ENCODE results near the gene AGPAT4. TPM values are rescaled to one million over a fixed set of nuclear protein-coding genes. Genes with fewer than 3 reads are reported as not detected.

Gene AGPAT4
- total and polyA plus RNA-seq, 2 experiments from 2014 or later = 10.6 to 11.8 TPM

DNA sequence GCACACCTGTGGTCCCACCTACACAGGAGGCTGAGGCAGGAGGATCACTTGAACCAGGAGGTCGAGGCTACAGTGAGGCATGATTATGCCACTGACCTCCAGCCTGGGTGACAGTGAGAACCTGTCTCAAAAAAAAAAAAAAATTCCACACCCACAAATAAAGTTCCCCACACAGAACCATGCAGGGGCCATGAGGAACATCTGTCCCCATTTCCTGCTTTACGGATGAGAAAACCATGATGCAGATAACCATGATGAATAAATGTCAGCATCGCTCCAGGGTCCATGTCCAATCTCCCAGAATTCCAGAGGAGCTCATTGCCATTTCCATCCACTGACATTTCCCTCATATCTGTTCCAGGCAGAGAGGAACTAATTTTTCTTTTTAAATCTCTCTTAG, 16.9 kb upstream of the AGPAT4 start:
- 83% methylated on average over 3 of the region's 3 CpGs for WGBS (ENCODE audit: low lambda C conversion rate, missing lambda C conversion rate)
- TF ChIP-seq EZH2phosphoT487 (IDR thresholded peaks at IDR 0.05; ENCODE audit: low read depth, severe bottlenecking, unreplicated experiment) (no peak), EZH2 (IDR thresholded peaks at IDR 0.05; ENCODE audit: borderline replicate concordance) (no peak)
- TF ChIP-seq, protein P1, sequence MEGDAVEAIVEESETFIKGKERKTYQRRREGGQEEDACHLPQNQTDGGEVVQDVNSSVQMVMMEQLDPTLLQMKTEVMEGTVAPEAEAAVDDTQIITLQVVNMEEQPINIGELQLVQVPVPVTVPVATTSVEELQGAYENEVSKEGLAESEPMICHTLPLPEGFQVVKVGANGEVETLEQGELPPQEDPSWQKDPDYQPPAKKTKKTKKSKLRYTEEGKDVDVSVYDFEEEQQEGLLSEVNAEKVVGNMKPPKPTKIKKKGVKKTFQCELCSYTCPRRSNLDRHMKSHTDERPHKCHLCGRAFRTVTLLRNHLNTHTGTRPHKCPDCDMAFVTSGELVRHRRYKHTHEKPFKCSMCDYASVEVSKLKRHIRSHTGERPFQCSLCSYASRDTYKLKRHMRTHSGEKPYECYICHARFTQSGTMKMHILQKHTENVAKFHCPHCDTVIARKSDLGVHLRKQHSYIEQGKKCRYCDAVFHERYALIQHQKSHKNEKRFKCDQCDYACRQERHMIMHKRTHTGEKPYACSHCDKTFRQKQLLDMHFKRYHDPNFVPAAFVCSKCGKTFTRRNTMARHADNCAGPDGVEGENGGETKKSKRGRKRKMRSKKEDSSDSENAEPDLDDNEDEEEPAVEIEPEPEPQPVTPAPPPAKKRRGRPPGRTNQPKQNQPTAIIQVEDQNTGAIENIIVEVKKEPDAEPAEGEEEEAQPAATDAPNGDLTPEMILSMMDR (IDR thresholded peaks at IDR 0.05; ENCODE audit: poor library complexity) = no peak

DNA sequence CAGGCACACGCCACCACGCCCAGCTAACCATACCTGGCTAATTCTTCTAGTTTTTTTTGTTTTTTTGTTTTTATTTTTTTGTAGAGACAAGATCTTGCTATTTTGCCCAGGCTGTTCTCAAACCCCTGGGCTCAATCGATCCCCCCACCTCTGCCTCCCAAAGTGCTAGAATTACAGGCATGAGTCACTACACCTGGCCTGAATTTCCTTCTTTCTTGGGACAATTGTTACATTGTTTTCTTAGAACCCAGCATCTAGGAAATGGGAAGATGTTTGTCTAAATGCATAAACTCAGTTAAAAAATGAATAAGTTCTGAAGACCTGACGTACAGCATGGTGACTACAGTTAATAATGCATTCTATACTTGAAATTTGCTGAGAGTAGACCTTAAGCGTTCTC, 10.8 kb upstream of the AGPAT4 start:
- TF ChIP-seq, protein P1 (IDR thresholded peaks at IDR 0.05; ENCODE audit: poor library complexity) = no peak
- TF ChIP-seq EZH2phosphoT487 (IDR thresholded peaks at IDR 0.05; ENCODE audit: low read depth, severe bottlenecking, unreplicated experiment) (no peak), EZH2 (IDR thresholded peaks at IDR 0.05; ENCODE audit: borderline replicate concordance) (no peak)

More for the DNA sequence above, 16.9 kb upstream of the AGPAT4 start:
- Histone ChIP-seq H2AFZ (no peak overlapping the region), H3K27me3 (no peaks in the 10 kb centered on the region), H4K20me1 (ENCODE audit: insufficient read depth, poor library complexity, severe bottlenecking) (no peaks in the 10 kb centered on the region), H3K79me2 (no peaks in the 10 kb centered on the region), H3K27ac (no peak overlapping the region), H3K4me3 (no peak overlapping the region), H3K9me2 (replicated peaks; ENCODE audit: insufficient read depth) (no peaks in the 10 kb centered on the region), H3K4me2 (no peak overlapping the region), H3K9me3 (ENCODE audit: low read depth) (no peaks in the 10 kb centered on the region), H3K36me3 (replicated peaks; ENCODE audit: insufficient read depth, low read depth) (no peaks in the 10 kb centered on the region), H3K4me1 (ENCODE audit: insufficient read depth) (no peaks in the 10 kb centered on the region)
- DNase-seq (ENCODE audit: low spot score) = no peak

DNA sequence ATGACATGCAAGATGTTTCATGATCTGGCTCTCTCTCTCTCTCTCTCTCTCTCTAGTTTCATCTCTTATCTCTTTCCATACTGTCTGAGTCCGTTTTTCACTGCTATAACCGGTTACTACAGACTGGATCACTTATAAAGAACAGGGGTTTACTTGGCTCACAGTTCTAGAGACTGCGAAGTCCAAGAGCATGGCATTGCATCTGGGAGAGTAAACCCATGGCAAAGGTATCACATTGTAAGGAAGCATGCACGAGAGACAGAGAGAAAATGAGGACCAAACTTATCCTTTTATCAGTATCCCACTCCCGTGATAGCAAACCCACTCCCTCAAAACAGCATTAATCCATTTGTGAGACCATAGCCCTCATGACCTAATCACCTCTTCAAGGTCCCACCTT, 7.2 kb upstream of the AGPAT4 start:
- Histone ChIP-seq H2AFZ (no peak overlapping the region), H3K9me3 (ENCODE audit: low read depth) (no peaks in the 10 kb centered on the region), H3K4me3 (no peak overlapping the region), H3K9me2 (replicated peaks; ENCODE audit: insufficient read depth) (no peaks in the 10 kb centered on the region), H3K36me3 (replicated peaks; ENCODE audit: insufficient read depth, low read depth) (no peaks in the 10 kb centered on the region), H3K79me2 (no peaks in the 10 kb centered on the region), H3K27me3 (no peaks in the 10 kb centered on the region), H4K20me1 (ENCODE audit: insufficient read depth, poor library complexity, severe bottlenecking) (no peaks in the 10 kb centered on the region), H3K27ac (no peak overlapping the region), H3K4me2 (no peak overlapping the region), H3K4me1 (ENCODE audit: insufficient read depth) (no peaks in the 10 kb centered on the region)
- TF ChIP-seq EZH2phosphoT487 (IDR thresholded peaks at IDR 0.05; ENCODE audit: low read depth, severe bottlenecking, unreplicated experiment) = no peak
- TF ChIP-seq, protein P1 (IDR thresholded peaks at IDR 0.05; ENCODE audit: poor library complexity) = no peak
- TF ChIP-seq EZH2 (IDR thresholded peaks at IDR 0.05; ENCODE audit: borderline replicate concordance) = no peak
- 76% methylated on average over 5 of the region's 5 CpGs for WGBS (ENCODE audit: low lambda C conversion rate, missing lambda C conversion rate)
- no peak for DNase-seq (ENCODE audit: low spot score)

More for the DNA sequence above, 10.8 kb upstream of the AGPAT4 start:
- Histone ChIP-seq H3K4me3 (no peak overlapping the region), H3K4me1 (ENCODE audit: insufficient read depth) (no peaks in the 10 kb centered on the region), H2AFZ (no peak overlapping the region), H3K4me2 (no peak overlapping the region), H3K27me3 (no peaks in the 10 kb centered on the region), H3K36me3 (replicated peaks; ENCODE audit: insufficient read depth, low read depth) (no peaks in the 10 kb centered on the region), H3K79me2 (no peaks in the 10 kb centered on the region), H3K27ac (no peak overlapping the region), H3K9me3 (ENCODE audit: low read depth) (no peaks in the 10 kb centered on the region), H3K9me2 (replicated peaks; ENCODE audit: insufficient read depth) (no peaks in the 10 kb centered on the region), H4K20me1 (ENCODE audit: insufficient read depth, poor library complexity, severe bottlenecking) (no peaks in the 10 kb centered on the region)
- WGBS (ENCODE audit: low lambda C conversion rate, missing lambda C conversion rate) = 89% methylated on average over 5 of the region's 5 CpGs
- DNase-seq (ENCODE audit: low spot score) = no peak

All from hepatocyte (in vitro differentiated cells).